ENCODE results near the gene SNRPB2.

GRCh38 chr20:16709017-16709416, 20.8 kb upstream of the SNRPB2 start:
- no peak for TF ChIP-seq EZH2phosphoT487 (IDR thresholded peaks at IDR 0.05; ENCODE audit: borderline replicate concordance)
- TF ChIP-seq, protein P1, sequence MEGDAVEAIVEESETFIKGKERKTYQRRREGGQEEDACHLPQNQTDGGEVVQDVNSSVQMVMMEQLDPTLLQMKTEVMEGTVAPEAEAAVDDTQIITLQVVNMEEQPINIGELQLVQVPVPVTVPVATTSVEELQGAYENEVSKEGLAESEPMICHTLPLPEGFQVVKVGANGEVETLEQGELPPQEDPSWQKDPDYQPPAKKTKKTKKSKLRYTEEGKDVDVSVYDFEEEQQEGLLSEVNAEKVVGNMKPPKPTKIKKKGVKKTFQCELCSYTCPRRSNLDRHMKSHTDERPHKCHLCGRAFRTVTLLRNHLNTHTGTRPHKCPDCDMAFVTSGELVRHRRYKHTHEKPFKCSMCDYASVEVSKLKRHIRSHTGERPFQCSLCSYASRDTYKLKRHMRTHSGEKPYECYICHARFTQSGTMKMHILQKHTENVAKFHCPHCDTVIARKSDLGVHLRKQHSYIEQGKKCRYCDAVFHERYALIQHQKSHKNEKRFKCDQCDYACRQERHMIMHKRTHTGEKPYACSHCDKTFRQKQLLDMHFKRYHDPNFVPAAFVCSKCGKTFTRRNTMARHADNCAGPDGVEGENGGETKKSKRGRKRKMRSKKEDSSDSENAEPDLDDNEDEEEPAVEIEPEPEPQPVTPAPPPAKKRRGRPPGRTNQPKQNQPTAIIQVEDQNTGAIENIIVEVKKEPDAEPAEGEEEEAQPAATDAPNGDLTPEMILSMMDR (conservative IDR thresholded peaks at IDR 0.05; ENCODE audit: low read length): no peak
